ENCODE data around the gene ITPK1.

The ITPK1 gene

GRCh38 chr14:93075891-93076290, 39.8 kb downstream of the ITPK1 start:
- H3K9me3 ChIP-seq (ENCODE audit: control insufficient read depth, low read length): no peaks in the 10 kb centered on the region
- no peak overlapping the region for H3K4me3 ChIP-seq (ENCODE audit: insufficient read depth, low read depth, low read length, poor library complexity, severe bottlenecking)
- H3K36me3 ChIP-seq (ENCODE audit: control insufficient read depth, insufficient read depth, low read length): no peaks in the 10 kb centered on the region
- H3K27me3 ChIP-seq (replicated peaks; ENCODE audit: control insufficient read depth, insufficient read depth, low read length, poor library complexity, severe bottlenecking): no peaks in the 10 kb centered on the region
- H3K27ac ChIP-seq (ENCODE audit: insufficient read depth, low read length, poor library complexity, severe bottlenecking): no peak overlapping the region
- H3K4me1 ChIP-seq (ENCODE audit: control insufficient read depth, insufficient read depth, low read length, poor library complexity, severe bottlenecking): no peaks in the 10 kb centered on the region
- DNase-seq: no peak

DNA sequence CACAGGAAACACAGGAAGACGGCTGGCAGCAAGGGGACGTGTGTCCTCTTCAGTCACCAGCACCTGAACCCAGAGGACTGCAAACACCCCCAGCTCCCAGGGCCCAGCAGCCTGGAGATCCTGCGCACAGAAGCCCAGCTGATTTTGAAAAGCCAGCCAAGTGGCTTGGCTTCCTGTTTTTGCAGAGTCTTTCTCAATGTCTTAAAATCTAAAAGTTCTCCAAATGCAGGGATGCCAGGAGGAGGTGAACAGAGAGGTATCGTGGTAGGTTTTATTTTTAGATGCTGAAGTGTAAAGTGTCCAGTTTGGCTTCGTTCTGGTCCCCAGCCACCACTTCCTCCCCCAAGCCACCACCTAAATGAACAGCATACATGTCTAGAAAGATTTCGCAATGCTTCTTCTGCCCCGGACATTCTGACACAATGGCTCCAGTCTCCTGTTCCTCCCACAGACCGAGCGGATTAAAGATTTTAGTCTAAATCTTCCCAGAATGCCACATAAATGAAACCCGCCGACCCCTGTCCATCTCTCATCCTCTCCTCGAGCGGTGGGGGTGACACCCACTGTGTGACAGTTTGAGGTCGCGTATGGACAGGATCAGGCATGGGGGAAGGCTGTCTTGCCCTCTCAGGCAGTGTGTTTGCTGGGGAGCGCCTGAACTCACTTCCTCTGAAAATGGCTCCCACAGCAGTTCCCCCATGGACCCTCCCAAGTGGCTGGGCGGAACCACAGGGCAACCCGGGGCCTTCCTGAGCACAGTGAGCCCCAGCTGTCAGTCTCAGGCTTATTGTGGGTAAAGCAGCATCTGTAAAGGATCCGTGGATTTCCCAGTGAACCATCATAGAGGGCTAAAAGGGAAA, 41.6 kb downstream of the ITPK1 start:
- Histone ChIP-seq H3K36me3 (ENCODE audit: control insufficient read depth, insufficient read depth, low read length) (no peaks in the 10 kb centered on the region), H3K9me3 (ENCODE audit: control insufficient read depth, low read length) (no peaks in the 10 kb centered on the region), H3K4me3 (ENCODE audit: insufficient read depth, low read depth, low read length, poor library complexity, severe bottlenecking) (no peak overlapping the region), H3K27ac (ENCODE audit: insufficient read depth, low read length, poor library complexity, severe bottlenecking) (no peak overlapping the region), H3K27me3 (replicated peaks; ENCODE audit: control insufficient read depth, insufficient read depth, low read length, poor library complexity, severe bottlenecking) (no peaks in the 10 kb centered on the region), H3K4me1 (ENCODE audit: control insufficient read depth, insufficient read depth, low read length, poor library complexity, severe bottlenecking) (no peaks in the 10 kb centered on the region)
- no peak for DNase-seq

GRCh38 chr14:93073358-93073707, 42.4 kb downstream of the ITPK1 start:
- Histone ChIP-seq H3K4me3 (ENCODE audit: insufficient read depth, low read depth, low read length, poor library complexity, severe bottlenecking) (no peak overlapping the region), H3K9me3 (ENCODE audit: control insufficient read depth, low read length) (no peaks in the 10 kb centered on the region), H3K4me1 (ENCODE audit: control insufficient read depth, insufficient read depth, low read length, poor library complexity, severe bottlenecking) (no peaks in the 10 kb centered on the region), H3K27me3 (replicated peaks; ENCODE audit: control insufficient read depth, insufficient read depth, low read length, poor library complexity, severe bottlenecking) (no peaks in the 10 kb centered on the region), H3K27ac (ENCODE audit: insufficient read depth, low read length, poor library complexity, severe bottlenecking) (no peak overlapping the region), H3K36me3 (ENCODE audit: control insufficient read depth, insufficient read depth, low read length) (no peaks in the 10 kb centered on the region)
- DNase-seq: no peak

GRCh38 chr14:93072659-93073357, 42.9 kb downstream of the ITPK1 start:
- no peak for DNase-seq
- no peaks in the 10 kb centered on the region for H3K9me3 ChIP-seq (ENCODE audit: control insufficient read depth, low read length)
- no peak overlapping the region for H3K4me3 ChIP-seq (ENCODE audit: insufficient read depth, low read depth, low read length, poor library complexity, severe bottlenecking)
- H3K27me3 ChIP-seq (replicated peaks; ENCODE audit: control insufficient read depth, insufficient read depth, low read length, poor library complexity, severe bottlenecking): no peaks in the 10 kb centered on the region
- no peaks in the 10 kb centered on the region for H3K36me3 ChIP-seq (ENCODE audit: control insufficient read depth, insufficient read depth, low read length)
- no peak overlapping the region for H3K27ac ChIP-seq (ENCODE audit: insufficient read depth, low read length, poor library complexity, severe bottlenecking)
- H3K4me1 ChIP-seq (ENCODE audit: control insufficient read depth, insufficient read depth, low read length, poor library complexity, severe bottlenecking): no peaks in the 10 kb centered on the region

GRCh38 chr14:93068711-93069110, 47.0 kb downstream of the ITPK1 start:
- no peak for DNase-seq
- Histone ChIP-seq H3K4me1 (ENCODE audit: control insufficient read depth, insufficient read depth, low read length, poor library complexity, severe bottlenecking) (peaks cover 7% of the 10 kb centered on the region), H3K27me3 (replicated peaks; ENCODE audit: control insufficient read depth, insufficient read depth, low read length, poor library complexity, severe bottlenecking) (no peaks in the 10 kb centered on the region), H3K27ac (ENCODE audit: insufficient read depth, low read length, poor library complexity, severe bottlenecking) (no peak overlapping the region), H3K9me3 (ENCODE audit: control insufficient read depth, low read length) (no peaks in the 10 kb centered on the region), H3K36me3 (ENCODE audit: control insufficient read depth, insufficient read depth, low read length) (no peaks in the 10 kb centered on the region), H3K4me3 (ENCODE audit: insufficient read depth, low read depth, low read length, poor library complexity, severe bottlenecking) (no peak overlapping the region)

DNA sequence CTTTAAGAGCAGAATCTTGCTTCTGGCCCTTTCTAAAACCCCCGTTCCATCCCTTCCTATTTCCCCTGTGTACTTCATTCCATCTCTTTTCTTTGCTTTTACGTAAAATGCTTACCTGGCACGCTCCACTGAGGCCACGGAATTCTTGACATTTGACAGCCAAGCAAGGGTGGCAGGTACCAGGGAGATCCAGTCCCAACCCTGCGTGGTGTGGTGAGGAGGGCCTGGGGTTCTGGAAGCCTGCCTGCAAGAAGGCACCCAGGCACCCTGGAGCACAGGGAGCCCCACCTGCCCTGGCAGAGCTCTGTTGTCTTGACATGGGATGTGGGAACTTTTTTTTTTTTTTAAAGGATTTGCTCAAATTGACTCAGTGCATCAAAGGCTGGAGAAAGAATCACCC, 48.6 kb downstream of the ITPK1 start:
- H3K36me3 ChIP-seq (ENCODE audit: control insufficient read depth, insufficient read depth, low read length): no peaks in the 10 kb centered on the region

DNA sequence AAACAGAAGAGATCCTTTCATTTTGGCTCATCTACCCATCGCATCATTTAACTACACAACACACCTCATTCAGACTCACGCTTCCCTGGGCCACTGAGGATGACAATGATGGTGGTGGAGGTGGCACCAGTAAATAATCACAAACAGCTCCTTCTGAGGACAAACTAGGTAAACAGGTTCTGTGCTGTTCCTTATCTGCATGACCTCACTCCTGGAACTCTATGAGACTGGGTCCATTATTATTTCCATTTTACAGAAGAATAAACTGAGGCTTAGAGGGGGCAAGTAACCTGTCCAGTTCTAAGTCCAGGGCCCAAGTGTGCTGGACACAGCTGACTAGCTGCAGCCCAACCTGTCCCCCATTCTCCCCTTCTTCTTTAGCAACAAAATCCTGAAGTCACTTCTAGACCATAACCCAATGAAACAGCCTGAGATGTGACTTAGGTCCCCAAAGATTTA, 50.4 kb downstream of the ITPK1 start:
- H3K4me1 ChIP-seq (ENCODE audit: control insufficient read depth, insufficient read depth, low read length, poor library complexity, severe bottlenecking): peaks cover 7% of the 10 kb centered on the region
- no peak overlapping the region for H3K27ac ChIP-seq (ENCODE audit: insufficient read depth, low read length, poor library complexity, severe bottlenecking)
- no peaks in the 10 kb centered on the region for H3K36me3 ChIP-seq (ENCODE audit: control insufficient read depth, insufficient read depth, low read length)
- H3K4me3 ChIP-seq (ENCODE audit: insufficient read depth, low read depth, low read length, poor library complexity, severe bottlenecking): no peak overlapping the region
- H3K27me3 ChIP-seq (replicated peaks; ENCODE audit: control insufficient read depth, insufficient read depth, low read length, poor library complexity, severe bottlenecking): no peaks in the 10 kb centered on the region
- no peak for DNase-seq
- H3K9me3 ChIP-seq (ENCODE audit: control insufficient read depth, low read length): no peaks in the 10 kb centered on the region

More for the DNA sequence above, 48.6 kb downstream of the ITPK1 start:
- Histone ChIP-seq H3K9me3 (ENCODE audit: control insufficient read depth, low read length) (no peaks in the 10 kb centered on the region), H3K27ac (ENCODE audit: insufficient read depth, low read length, poor library complexity, severe bottlenecking) (no peak overlapping the region), H3K4me3 (ENCODE audit: insufficient read depth, low read depth, low read length, poor library complexity, severe bottlenecking) (no peak overlapping the region), H3K27me3 (replicated peaks; ENCODE audit: control insufficient read depth, insufficient read depth, low read length, poor library complexity, severe bottlenecking) (no peaks in the 10 kb centered on the region), H3K4me1 (ENCODE audit: control insufficient read depth, insufficient read depth, low read length, poor library complexity, severe bottlenecking) (peaks cover 7% of the 10 kb centered on the region)
- DNase-seq: no peak

- no peak overlapping the region for H3K4me3 ChIP-seq (ENCODE audit: insufficient read depth, low read depth, low read length, poor library complexity, severe bottlenecking)
Observed at GRCh38 chr14:93064411-93065271, 51.1 kb downstream of the ITPK1 start.

DNA sequence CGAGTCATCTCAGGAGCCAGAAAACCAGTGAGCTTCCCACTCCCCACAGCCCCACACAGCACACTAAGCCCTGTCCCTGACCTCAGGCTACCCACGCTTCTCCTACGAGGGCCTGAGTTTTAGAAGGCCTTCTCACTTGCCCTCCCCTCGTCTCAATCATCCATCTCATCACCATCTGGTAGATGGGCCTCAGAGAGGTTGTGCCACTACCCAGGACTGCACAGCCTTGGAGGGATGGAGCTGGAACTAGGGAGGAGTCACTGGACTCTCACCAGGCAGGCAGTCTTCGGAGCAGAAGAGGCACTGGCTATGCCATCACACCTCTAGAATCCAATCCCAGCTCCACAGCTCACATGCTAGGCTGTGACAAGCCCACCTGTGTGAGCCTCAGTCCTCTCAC, 52.3 kb downstream of the ITPK1 start:
- Histone ChIP-seq H3K9me3 (ENCODE audit: control insufficient read depth, low read length) (no peaks in the 10 kb centered on the region), H3K4me3 (ENCODE audit: insufficient read depth, low read depth, low read length, poor library complexity, severe bottlenecking) (no peak overlapping the region), H3K4me1 (ENCODE audit: control insufficient read depth, insufficient read depth, low read length, poor library complexity, severe bottlenecking) (peaks cover 7% of the 10 kb centered on the region), H3K36me3 (ENCODE audit: control insufficient read depth, insufficient read depth, low read length) (no peaks in the 10 kb centered on the region), H3K27ac (ENCODE audit: insufficient read depth, low read length, poor library complexity, severe bottlenecking) (no peak overlapping the region), H3K27me3 (replicated peaks; ENCODE audit: control insufficient read depth, insufficient read depth, low read length, poor library complexity, severe bottlenecking) (no peaks in the 10 kb centered on the region)
- no peak for DNase-seq

More at GRCh38 chr14:93064411-93065271, 51.1 kb downstream of the ITPK1 start:
- Histone ChIP-seq H3K9me3 (ENCODE audit: control insufficient read depth, low read length) (no peaks in the 10 kb centered on the region), H3K27ac (ENCODE audit: insufficient read depth, low read length, poor library complexity, severe bottlenecking) (no peak overlapping the region), H3K36me3 (ENCODE audit: control insufficient read depth, insufficient read depth, low read length) (no peaks in the 10 kb centered on the region), H3K27me3 (replicated peaks; ENCODE audit: control insufficient read depth, insufficient read depth, low read length, poor library complexity, severe bottlenecking) (no peaks in the 10 kb centered on the region), H3K4me1 (ENCODE audit: control insufficient read depth, insufficient read depth, low read length, poor library complexity, severe bottlenecking) (peaks cover 7% of the 10 kb centered on the region)
- DNase-seq: no peak

All from effector memory CD4-positive, alpha-beta T cell (primary cell).